Panc1 (cell line): ENCODE data around the gene HSPA12A.

ENCODE experiments used
- POLR2AphosphoS5 ChIP-seq: IDR thresholded peaks from 2 replicates; pipeline ENCODE4 v1.6.1; 2012; ENCODE audit warnings: mild to moderate bottlenecking, low read depth, low read length, moderate library complexity
- TF ChIP-seq, protein P1 (sequence below): fragments of 450-650 bp; IDR thresholded peaks from 2 replicates; pipeline ENCODE4 v1.5.1; 2017; ENCODE audit warnings: mild to moderate bottlenecking
- TF ChIP-seq, protein P2 (sequence below), 2 experiments: IDR thresholded peaks; 2 replicates each; pipeline ENCODE4 v1.6.1; 2011 to 2012; ENCODE audit warnings: low read depth in 2 of 2, control low read depth in 1 of 2, low read length in 1 of 2, mild to moderate bottlenecking in 1 of 2, moderate library complexity in 1 of 2; ENCODE audit not compliant: insufficient read depth in 1 of 2

- TF ChIP-seq POLR2AphosphoS5 = no peak
- TF ChIP-seq, protein P1, sequence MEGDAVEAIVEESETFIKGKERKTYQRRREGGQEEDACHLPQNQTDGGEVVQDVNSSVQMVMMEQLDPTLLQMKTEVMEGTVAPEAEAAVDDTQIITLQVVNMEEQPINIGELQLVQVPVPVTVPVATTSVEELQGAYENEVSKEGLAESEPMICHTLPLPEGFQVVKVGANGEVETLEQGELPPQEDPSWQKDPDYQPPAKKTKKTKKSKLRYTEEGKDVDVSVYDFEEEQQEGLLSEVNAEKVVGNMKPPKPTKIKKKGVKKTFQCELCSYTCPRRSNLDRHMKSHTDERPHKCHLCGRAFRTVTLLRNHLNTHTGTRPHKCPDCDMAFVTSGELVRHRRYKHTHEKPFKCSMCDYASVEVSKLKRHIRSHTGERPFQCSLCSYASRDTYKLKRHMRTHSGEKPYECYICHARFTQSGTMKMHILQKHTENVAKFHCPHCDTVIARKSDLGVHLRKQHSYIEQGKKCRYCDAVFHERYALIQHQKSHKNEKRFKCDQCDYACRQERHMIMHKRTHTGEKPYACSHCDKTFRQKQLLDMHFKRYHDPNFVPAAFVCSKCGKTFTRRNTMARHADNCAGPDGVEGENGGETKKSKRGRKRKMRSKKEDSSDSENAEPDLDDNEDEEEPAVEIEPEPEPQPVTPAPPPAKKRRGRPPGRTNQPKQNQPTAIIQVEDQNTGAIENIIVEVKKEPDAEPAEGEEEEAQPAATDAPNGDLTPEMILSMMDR = no peak
- TF ChIP-seq, protein P2, sequence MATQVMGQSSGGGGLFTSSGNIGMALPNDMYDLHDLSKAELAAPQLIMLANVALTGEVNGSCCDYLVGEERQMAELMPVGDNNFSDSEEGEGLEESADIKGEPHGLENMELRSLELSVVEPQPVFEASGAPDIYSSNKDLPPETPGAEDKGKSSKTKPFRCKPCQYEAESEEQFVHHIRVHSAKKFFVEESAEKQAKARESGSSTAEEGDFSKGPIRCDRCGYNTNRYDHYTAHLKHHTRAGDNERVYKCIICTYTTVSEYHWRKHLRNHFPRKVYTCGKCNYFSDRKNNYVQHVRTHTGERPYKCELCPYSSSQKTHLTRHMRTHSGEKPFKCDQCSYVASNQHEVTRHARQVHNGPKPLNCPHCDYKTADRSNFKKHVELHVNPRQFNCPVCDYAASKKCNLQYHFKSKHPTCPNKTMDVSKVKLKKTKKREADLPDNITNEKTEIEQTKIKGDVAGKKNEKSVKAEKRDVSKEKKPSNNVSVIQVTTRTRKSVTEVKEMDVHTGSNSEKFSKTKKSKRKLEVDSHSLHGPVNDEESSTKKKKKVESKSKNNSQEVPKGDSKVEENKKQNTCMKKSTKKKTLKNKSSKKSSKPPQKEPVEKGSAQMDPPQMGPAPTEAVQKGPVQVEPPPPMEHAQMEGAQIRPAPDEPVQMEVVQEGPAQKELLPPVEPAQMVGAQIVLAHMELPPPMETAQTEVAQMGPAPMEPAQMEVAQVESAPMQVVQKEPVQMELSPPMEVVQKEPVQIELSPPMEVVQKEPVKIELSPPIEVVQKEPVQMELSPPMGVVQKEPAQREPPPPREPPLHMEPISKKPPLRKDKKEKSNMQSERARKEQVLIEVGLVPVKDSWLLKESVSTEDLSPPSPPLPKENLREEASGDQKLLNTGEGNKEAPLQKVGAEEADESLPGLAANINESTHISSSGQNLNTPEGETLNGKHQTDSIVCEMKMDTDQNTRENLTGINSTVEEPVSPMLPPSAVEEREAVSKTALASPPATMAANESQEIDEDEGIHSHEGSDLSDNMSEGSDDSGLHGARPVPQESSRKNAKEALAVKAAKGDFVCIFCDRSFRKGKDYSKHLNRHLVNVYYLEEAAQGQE (IDR thresholded peaks at IDR 0.05; ENCODE audit: insufficient read depth in 1 of 2, low read depth in 2 of 2, low read length in 1 of 2) = no peak
Observed at GRCh38 chr10:116697816-116698215, 44.5 kb downstream of the HSPA12A start.
